A549 treated with Hydrocortisone at 1 μM for 4 hours (cell line): ENCODE results near the gene OR4F29. TPM values are rescaled to one million over a fixed set of nuclear protein-coding genes. Genes with fewer than 3 reads are reported as not detected.

Experiments
- total RNA-seq: library from RNA; stranded (reverse); fragments of 200-300 nt; extraction: Qiagen RNA extraction; gene quantifications from 5 replicates; pipeline ENCODE4 v1.2.3, GENCODE V29; 2022

OR4F29 gene
- not detected in 5 replicates for total RNA-seq

GRCh38 chr1:451578-451977, at the start of gene OR4F29:
Gene OR4F29, minus strand, starts transcription at chr1:451678. Its CDS starts 0 bp downstream, at chr1:451678.

Other genes with a start within 250 kb of the OR4F29 start
- not detected in 5 replicates for gene OR4F16, start 235.0 kb upstream of the OR4F29 start, total RNA-seq